Stimulated activated CD4-positive, alpha-beta T cell treated with anti-CD3 and anti-CD28 coated beads, TNF-alpha, amount 100 ng/mL, for 4 hours (primary cell): ENCODE measurements around the gene CDH4.

Experiments
- DNase-seq, 3 experiments: peaks; one replicate each; pipeline ENCODE4 v3.0.0-alpha.2; 2020; ENCODE audit warnings: low read depth in 3 of 3

Gene CDH4

DNA sequence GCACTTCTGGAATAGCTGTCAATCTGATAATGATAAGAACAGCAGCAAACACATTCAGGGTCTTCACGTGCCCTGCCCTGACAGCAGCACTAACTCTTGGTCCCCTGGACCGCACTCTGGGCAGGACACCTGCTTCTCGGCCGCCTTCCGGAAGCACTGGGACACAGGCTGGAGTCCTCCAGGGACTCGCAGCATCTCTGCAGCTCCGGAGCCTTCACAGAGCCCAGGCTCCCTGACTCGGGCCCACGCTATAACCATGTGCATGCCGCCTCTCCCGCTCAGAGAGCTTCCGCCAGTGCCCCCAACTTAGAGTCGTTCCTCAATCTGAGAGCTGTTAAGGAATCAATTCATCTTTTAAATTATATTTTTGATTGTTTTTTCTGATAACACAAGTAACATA lies 436.4 kb downstream of the CDH4 start:
- no peak for DNase-seq

DNA sequence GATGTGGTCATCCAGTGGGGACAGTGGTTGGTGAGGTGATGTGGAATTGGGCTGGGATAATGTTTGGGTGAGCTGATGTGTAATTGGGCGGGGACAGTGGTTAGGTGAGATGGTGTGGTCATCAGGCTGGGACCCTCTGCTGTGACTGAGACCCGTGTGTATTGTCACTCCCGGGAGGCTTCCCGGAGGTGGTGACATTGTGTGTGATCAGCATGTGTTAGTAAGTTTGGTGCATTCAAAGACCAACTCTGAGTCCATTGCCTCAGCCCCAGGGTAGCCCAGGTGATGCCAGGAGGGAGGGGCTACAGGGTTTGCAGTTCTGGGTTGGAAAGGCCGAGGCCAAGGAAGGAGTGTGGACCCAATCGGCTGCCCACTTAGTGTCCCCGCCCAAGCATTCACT lies 438.1 kb downstream of the CDH4 start:
- no peak for DNase-seq

DNA sequence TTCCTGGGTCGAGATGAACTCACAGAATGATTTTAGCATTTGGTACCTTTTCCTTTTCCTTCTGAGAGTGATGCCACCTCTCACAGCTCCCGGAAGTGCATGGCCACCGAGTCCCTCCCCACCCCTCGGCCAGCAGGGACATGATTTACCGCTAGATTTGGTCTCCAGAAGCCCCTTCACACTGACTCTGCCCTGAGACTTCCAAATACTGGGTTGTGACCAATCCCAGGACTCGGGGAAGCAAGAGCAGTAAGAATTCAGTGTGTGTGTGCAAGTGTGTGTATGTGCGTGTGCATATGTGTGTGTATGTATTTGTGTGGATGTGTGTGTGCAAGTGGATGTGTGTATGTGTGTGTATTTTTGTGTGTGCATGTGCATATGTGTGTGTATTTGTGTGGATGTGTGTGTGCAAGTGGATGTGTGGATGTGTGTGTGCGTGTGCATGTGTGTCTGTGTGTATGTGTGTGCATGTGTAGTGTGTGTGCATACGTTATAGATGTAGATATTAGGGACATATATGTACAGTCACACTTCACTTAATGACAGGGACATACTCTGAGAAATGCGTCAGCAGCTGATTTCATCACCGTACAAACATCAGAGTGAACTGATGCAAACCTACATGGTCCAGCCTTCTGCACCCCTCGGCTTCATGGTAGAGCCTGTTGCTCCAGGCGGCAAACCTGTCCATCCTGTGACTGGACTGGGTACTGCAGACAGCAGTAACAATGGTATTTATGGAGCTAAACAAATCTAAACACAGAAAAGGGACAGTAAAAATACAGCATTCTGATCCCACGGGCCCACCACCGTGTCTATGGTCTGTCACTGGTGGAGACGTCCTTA lies 439.2 kb downstream of the CDH4 start:
- no peak for DNase-seq

GRCh38 chr20:61691978-61692377 lies 439.9 kb downstream of the CDH4 start:
- no peak for DNase-seq

DNA sequence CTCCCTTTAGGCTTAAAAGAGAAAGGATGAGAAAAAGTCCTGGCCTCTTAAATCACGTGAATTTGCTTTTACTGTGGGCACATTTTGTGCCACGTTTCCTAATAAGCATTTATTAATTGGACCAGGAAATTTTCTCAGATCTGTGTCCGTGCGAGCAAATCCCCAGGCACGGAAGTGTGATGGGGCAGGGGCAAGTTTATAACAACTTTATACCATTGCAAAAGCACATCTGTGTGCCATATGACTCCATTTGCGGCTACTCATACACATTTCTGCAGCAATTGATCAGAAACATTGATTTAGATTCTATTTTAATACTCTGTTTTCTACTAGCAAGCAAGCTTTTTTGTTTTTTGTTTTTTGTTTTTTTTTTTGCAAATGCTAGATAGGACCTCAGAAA lies 440.4 kb downstream of the CDH4 start:
- no peak for DNase-seq

- DNase-seq = no peak
These were observed 441.1 kb downstream of the CDH4 start for GRCh38 chr20:61693055-61693600.

DNA sequence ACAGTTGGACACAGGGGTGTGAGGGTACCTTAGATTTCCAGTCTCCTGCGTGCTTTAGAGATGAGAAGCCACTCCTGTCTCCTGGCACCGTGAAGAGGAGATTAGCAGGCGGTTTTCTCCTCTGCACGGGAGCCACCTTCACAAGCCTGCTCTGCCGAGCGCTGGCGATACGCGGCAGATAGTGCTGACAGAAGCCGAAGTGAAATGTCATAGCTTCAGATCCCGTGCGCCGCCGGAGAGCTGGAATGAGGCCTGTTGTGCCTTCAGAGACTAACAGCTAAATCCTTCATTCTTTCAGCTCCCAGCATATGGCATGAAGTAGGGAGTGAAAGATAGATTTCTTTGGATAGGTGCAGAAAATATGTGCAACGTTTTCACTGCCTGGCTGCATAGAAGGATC lies 442.6 kb downstream of the CDH4 start:
- DNase-seq = no peak

DNA sequence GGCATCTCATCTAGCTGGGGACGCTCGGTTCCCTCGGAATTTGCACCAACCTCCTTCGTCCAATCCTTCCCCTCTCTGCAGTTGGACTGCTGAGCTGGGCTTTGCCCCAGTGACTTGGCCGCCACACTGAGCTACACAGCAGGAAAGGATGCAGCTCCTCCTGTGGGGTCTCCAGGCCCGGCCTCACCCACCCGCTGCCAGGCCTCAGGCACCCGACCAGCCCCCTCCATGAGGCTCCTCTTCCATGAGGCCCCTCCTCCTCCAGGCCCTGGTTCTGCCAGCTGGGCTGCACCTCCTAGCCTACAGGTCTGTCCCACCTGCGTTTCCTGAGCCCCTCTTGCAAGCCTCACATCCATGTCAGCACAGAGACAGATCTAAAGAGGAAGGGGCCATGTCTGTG lies 443.7 kb downstream of the CDH4 start:
- DNase-seq = no peak

- no peak for DNase-seq
These were observed 444.2 kb downstream of the CDH4 start for GRCh38 chr20:61696181-61696735.

DNA sequence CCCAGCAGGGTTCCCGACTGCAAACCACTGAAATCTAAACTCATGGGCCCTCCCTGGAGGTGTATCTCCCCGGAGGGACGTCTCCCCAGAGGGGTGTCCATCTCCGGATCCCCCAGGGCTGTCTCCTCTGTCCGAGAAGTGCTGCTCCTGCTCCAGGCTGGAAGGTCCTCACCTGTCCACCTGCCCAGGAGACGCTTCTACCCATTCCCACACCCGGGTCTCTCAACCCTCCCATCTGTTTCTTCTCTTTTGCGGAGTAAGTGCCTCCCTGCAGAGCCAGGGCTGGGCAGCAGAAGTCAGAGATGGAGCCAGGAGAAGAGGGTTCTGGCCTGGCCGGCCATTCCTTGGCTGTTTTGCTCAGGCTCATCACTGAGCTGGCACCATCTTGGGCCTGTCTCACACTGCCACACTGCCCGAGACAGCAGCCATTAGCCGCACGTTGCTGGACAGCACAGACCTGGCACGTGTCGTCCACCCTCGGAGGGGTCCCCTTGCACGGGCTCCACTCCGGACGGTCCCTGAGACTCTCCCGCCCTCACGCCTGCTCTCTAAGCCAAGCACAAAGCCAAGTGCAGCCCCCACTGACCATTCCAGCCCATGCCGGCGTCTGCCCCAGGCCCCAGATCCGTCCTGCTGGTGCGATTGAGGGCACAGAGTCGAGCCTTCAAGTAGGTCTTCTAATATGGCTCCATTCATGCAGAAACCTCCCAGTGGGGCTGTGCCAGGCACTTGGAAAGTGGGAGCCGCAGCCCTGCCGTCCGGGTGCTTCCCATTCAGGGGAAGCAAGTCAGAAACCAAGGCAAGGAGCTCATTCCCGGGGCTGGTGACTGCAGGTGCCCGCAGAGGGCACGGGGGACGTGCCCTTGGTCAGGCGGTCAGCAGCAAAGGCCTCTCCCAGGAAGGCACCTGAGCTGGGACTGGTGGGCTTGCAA lies 445.9 kb downstream of the CDH4 start:
- no peak for DNase-seq

DNA sequence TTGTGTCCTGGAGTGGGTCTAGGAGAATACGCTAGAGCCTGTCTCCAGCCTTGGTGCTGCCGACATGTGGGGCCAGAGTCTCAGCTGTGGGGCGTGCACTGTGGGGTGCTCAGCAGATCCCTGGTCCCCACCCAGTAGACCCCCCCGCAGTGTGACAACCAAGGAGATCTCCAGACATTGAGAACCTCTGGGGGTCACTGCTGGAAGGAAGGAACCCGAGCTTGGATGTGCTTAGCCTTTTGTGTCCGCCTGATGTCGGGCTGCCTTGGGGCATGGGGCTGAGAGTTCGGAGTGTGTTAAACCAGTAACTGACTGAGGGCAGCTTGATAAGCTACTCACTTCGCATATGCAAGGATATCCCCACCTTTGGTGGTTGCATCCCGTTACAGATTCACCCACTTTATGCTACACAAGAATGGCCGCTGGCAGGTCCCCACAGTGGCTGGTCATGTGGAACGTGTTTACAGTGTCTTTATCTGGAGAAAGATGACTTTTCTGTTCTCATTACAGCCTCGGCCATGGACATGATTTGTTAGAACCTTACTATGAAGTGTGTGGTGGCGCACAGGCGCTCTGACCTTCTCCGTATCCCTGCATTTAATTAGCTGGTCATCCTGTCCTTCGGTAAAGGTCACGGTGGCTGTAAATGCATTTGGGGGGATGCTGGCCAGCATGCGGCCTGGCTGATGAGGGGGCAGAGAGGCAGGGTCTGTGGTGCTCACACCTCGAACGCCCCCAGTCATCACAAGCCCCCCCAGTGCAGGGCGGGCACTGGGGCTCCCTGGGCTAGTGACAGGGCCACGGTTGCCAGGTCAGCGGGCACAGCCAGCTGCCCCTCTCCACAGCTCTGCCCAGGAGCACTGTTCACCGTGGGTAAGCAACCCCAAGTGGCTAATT lies 446.8 kb downstream of the CDH4 start:
- DNase-seq = no peak

DNA sequence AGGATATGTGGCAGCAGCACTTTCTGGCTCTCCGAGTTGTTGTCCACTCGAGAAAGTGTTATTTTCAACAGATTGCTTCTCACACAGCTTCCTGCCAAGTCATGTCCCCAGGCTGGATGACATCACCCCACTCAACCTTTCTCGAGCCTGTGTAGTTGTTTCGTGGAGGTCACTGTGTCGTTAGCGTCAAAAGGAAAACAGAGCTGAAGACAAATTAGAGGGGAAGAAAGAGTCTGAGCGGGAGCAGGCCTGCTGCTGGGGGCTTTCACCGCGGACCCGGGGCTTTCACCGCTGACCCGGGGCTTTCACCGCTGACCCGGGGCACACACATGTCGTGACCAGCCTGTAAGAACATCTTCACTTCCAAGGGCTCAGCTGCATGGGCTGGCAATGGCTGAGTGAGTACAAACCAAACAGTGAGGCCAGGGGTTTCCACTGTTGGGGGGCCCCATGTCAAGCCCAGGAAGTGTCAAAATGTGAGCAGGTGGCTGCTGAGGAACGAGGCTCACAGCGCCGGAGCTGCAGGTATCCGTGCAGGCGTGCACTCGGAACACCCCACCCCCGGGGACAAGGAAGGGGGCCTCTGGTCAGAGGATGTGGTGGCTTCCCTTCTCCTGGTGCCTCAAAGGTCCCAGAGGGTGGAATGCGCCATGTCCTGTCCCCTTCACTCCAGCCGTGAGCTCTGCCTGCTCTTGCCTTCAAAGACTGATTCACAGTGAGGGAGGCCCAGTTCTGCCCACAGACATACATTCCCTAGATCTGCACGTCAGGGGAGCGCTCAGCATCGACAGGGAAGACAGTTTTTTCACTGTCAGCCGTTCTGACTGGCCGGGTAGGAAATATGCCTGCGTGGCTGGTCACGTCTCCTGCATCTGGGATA lies 447.7 kb downstream of the CDH4 start:
- DNase-seq = no peak

GRCh38 chr20:61700595-61701140 lies 448.6 kb downstream of the CDH4 start:
- DNase-seq = no peak

GRCh38 chr20:61701401-61701800 lies 449.3 kb downstream of the CDH4 start:
- no peak for DNase-seq

GRCh38 chr20:61701802-61702201 lies 449.7 kb downstream of the CDH4 start:
- no peak for DNase-seq

DNA sequence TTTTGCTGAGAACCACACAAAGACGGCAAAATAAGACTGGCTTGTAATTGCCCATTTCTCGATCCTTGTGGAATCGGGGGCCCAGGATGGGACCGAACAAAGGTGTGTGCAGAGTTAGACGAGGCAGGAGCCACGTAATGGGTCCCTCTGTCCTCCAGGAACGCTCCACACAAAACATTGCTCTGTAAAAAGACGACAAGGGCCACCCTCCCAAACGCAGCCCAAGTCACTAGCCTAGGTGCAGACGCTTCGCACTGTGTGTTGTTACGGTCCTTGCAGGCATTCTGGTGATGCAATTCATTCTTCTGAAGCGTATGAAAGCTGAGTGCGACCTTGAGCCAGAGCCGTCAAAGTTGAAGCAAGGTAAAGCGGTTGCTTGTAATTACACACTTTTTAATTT lies 450.2 kb downstream of the CDH4 start:
- no peak for DNase-seq

GRCh38 chr20:61704661-61705060 lies 452.6 kb downstream of the CDH4 start:
- DNase-seq = no peak

DNA sequence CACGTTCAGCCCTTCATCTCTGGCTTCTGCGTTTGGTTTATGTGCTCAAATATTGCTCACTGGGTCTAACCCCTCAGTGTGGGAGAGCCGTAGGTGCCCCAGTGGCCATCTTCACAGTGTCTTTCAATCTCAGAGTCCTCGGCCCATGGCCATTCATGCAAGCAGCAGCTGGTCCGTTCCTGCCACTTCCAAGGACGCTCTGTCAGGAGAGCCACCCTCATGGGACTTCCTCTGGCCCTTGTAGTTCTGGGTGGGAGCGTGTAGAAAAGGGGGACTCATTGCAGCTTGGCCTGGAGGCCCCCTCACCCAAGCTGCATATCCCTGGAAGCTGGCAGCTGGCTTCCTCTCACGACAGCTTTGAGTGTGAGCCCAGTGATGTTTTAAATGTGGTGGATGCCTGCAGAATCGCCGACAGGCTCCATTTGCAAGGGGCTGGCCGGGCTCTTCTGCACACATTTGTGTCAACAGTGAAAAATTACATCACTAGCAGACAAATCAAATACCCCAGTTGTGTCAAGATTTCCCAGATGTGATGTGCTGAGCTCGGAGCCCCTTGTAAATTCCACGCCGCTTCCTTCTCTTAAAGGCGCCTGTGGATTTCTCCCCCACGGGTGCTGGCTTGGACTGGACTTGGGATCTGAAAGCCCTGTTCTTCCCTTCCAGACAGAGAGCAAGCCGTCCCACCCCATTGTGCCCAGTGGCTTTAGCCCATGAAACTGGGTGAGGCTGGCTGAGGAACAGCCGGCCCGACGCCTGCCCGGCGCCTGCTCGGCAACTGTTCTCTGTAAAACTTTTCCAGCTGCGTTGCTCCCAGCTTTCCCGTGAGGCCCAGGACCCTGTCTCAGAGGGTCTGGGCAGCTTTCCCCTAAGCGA lies 453.6 kb downstream of the CDH4 start:
- no peak for DNase-seq
